Parathyroid adenoma (tissue), 2 donors: Measurements from ENCODE around the gene DNAI7.

ENCODE experiments used
- H2AFZ ChIP-seq: fragments of 300-600 bp; sonication (generic); one replicate; pipeline ENCODE4 v1.7.0; 2017; ENCODE audit warnings: antibody characterized with exemption, mild to moderate bottlenecking
- H3K27ac ChIP-seq: fragments of 300-600 bp; sonication (generic); one replicate; pipeline ENCODE4 v1.7.0; 2017
- H3K27me3 ChIP-seq: fragments of 300-600 bp; sonication (generic); one replicate; pipeline ENCODE4 v1.7.0; 2017; ENCODE audit warnings: low read length; ENCODE audit not compliant: control insufficient read depth, insufficient read depth
- H3K36me3 ChIP-seq: fragments of 300-600 bp; sonication (generic); one replicate; pipeline ENCODE4 v1.7.0; 2017; ENCODE audit warnings: low read length; ENCODE audit not compliant: control insufficient read depth, insufficient read depth
- H3K4me1 ChIP-seq: fragments of 300-600 bp; sonication (generic); one replicate; pipeline ENCODE4 v1.7.0; 2017; ENCODE audit warnings: control low read depth
- H3K4me2 ChIP-seq: fragments of 300-600 bp; sonication (generic); one replicate; pipeline ENCODE4 v1.7.0; 2017; ENCODE audit warnings: low read length
- H3K4me3 ChIP-seq: fragments of 300-600 bp; sonication (generic); one replicate; pipeline ENCODE4 v1.7.0; 2017; ENCODE audit warnings: low read depth, low read length
- H3K79me2 ChIP-seq: fragments of 300-600 bp; sonication (generic); one replicate; pipeline ENCODE4 v1.7.0; 2017; ENCODE audit warnings: control low read depth
- H3K9ac ChIP-seq: fragments of 300-600 bp; sonication (generic); one replicate; pipeline ENCODE4 v1.7.0; 2017; ENCODE audit warnings: mild to moderate bottlenecking
- H3K9me3 ChIP-seq: fragments of 300-600 bp; sonication (generic); one replicate; pipeline ENCODE4 v1.7.0; 2017; ENCODE audit warnings: low read length; ENCODE audit not compliant: control insufficient read depth
- TF ChIP-seq, protein P1 (sequence below): fragments of 300-600 bp; sonication (generic); IDR thresholded peaks from one replicate; pipeline ENCODE4 v1.7.0; 2017; ENCODE audit warnings: antibody characterized with exemption, mild to moderate bottlenecking
- donor health status: primary hyperparathyroidism.

Gene DNAI7

DNA sequence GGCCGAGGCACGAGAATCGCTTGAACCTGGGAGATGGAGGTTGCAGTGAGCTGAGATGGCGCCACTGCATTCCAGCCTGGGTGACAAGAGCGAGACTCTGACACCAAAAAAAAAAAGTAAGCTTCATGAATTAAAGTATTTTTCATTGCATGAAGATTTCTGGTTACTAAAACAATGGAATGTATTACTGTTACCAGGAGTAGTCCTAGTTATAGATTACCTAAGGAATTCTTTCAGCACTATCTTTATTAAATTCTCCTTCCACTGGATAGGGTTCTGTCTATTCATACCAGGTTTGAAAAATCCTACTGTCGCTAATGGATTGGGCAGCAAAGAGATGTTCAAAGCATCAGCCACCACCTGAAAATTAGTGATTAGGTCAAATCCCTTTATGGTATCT is 12.5 kb upstream of the DNAI7 start:
- no peaks in the 10 kb centered on the region for H3K27me3 ChIP-seq
- no peak overlapping the region for H3K9ac ChIP-seq
- TF ChIP-seq, protein P1, sequence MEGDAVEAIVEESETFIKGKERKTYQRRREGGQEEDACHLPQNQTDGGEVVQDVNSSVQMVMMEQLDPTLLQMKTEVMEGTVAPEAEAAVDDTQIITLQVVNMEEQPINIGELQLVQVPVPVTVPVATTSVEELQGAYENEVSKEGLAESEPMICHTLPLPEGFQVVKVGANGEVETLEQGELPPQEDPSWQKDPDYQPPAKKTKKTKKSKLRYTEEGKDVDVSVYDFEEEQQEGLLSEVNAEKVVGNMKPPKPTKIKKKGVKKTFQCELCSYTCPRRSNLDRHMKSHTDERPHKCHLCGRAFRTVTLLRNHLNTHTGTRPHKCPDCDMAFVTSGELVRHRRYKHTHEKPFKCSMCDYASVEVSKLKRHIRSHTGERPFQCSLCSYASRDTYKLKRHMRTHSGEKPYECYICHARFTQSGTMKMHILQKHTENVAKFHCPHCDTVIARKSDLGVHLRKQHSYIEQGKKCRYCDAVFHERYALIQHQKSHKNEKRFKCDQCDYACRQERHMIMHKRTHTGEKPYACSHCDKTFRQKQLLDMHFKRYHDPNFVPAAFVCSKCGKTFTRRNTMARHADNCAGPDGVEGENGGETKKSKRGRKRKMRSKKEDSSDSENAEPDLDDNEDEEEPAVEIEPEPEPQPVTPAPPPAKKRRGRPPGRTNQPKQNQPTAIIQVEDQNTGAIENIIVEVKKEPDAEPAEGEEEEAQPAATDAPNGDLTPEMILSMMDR, result no peak
- H3K79me2 ChIP-seq, result no peaks in the 10 kb centered on the region
- no peaks in the 10 kb centered on the region for H3K36me3 ChIP-seq
- H3K4me2 ChIP-seq, result no peak overlapping the region
- no peak overlapping the region for H2AFZ ChIP-seq
- no peak overlapping the region for H3K27ac ChIP-seq
- no peak overlapping the region for H3K4me3 ChIP-seq
- H3K4me1 ChIP-seq, result no peaks in the 10 kb centered on the region
- no peaks in the 10 kb centered on the region for H3K9me3 ChIP-seq

- H2AFZ ChIP-seq, result no peak overlapping the region
- H3K79me2 ChIP-seq, result no peaks in the 10 kb centered on the region
- no peaks in the 10 kb centered on the region for H3K9me3 ChIP-seq
- TF ChIP-seq, protein P1, result no peak
- H3K4me3 ChIP-seq, result no peak overlapping the region
- no peaks in the 10 kb centered on the region for H3K4me1 ChIP-seq
- no peaks in the 10 kb centered on the region for H3K27me3 ChIP-seq
- no peak overlapping the region for H3K27ac ChIP-seq
- H3K9ac ChIP-seq, result no peak overlapping the region
- H3K4me2 ChIP-seq, result no peak overlapping the region
- H3K36me3 ChIP-seq, result no peaks in the 10 kb centered on the region
Measured at GRCh38 chr12:25202137-25202536, 7.2 kb upstream of the DNAI7 start.

GRCh38 chr12:25200703-25201102 is 5.7 kb upstream of the DNAI7 start:
- Histone ChIP-seq H3K27ac (no peak overlapping the region), H3K4me2 (no peak overlapping the region), H3K79me2 (no peaks in the 10 kb centered on the region), H3K9ac (no peak overlapping the region), H2AFZ (no peak overlapping the region), H3K4me3 (no peak overlapping the region), H3K27me3 (no peaks in the 10 kb centered on the region), H3K36me3 (no peaks in the 10 kb centered on the region), H3K9me3 (no peaks in the 10 kb centered on the region), H3K4me1 (peaks cover 5% of the 10 kb centered on the region)
- TF ChIP-seq, protein P1, result no peak

DNA sequence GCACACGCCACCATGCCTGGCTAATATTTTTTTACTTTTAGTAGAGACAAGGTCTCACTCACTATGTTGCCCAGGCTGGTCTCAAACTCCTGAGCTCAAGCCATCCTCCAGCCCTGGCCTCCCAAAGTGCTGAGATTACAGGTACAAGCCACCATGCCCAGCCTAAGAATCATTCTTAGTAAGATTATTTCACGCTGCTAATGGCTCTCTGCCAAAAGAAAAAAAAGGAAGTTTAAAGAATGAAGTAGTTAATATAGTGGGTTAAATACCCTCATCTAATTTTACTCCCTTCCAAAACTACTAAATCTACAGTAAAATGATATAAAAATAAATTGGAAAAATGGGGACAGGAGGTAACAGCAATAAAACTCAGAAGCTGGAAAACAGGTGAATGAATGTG is 2.6 kb upstream of the DNAI7 start:
- Histone ChIP-seq H3K4me2 (no peak overlapping the region), H2AFZ (no peak overlapping the region), H3K27me3 (no peaks in the 10 kb centered on the region), H3K9ac (no peak overlapping the region), H3K36me3 (no peaks in the 10 kb centered on the region), H3K9me3 (no peaks in the 10 kb centered on the region), H3K4me3 (no peak overlapping the region), H3K4me1 (peaks cover 5% of the 10 kb centered on the region), H3K27ac (no peak overlapping the region), H3K79me2 (peaks cover 4% of the 10 kb centered on the region)
- TF ChIP-seq, protein P1, result no peak

DNA sequence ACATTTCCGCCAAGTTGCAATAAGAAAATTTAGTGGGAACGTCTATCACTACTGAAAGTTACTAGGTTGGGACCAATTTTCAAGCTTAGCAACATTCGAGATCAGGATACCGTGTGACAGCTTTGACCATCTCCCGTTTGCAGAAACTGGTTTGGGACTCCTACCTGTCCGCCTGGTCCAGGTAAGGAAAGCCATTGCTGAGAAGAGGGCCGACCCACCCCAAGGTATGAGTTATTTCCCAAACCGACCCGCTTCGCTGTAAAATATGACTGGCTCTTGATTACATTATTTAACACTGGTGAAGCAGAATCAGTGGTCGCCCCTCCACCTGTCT is 271 bp downstream of the DNAI7 start:
- peak overlapping the region; percentile 76 for H3K4me2 ChIP-seq
- H3K9ac ChIP-seq, result peak overlapping the region; percentile 16
- TF ChIP-seq, protein P1, result no peak
- peaks cover 9% of the 10 kb centered on the region for H3K79me2 ChIP-seq
- H3K4me3 ChIP-seq, result peak overlapping the region; percentile 93
- no peaks in the 10 kb centered on the region for H3K36me3 ChIP-seq
- H3K27ac ChIP-seq, result peak overlapping the region; percentile 97
- H2AFZ ChIP-seq, result peak overlapping the region; percentile 94
- peaks cover 5% of the 10 kb centered on the region for H3K4me1 ChIP-seq
- no peaks in the 10 kb centered on the region for H3K27me3 ChIP-seq
- H3K9me3 ChIP-seq, result no peaks in the 10 kb centered on the region
